Stimulated activated CD4-positive, alpha-beta T cell treated with anti-CD3 and anti-CD28 coated beads, Interleukin-2, amount 100 ng/mL, for 24 hours (primary cell): ENCODE data around the gene HPCAL1.
"Not testable (repeated sequence)": the region's sequence is repeated elsewhere in the genome, so short reads cannot be mapped to it uniquely, and the experiment has no call there.

Experiments
- DNase-seq, 2 donors: peaks; one replicate each; pipeline ENCODE4 v3.0.0-alpha.2; 2020

The HPCAL1 gene

GRCh38 chr2:10302479-10303180 is at the start of gene HPCAL1:
Gene HPCAL1, plus strand, starts transcription at chr2:10302904. Its CDS starts 116,854 bp downstream, at chr2:10419758.
- peak; percentile 81 to 87 for DNase-seq

- no peak for DNase-seq
These were observed 48.9 kb upstream of the HPCAL1 start for GRCh38 chr2:10253596-10254372.

GRCh38 chr2:10254373-10255188 is 48.1 kb upstream of the HPCAL1 start:
- DNase-seq, result no peak

- DNase-seq, result no peak
These were observed 47.3 kb upstream of the HPCAL1 start for GRCh38 chr2:10255189-10256030.

GRCh38 chr2:10256031-10256514 is 46.6 kb upstream of the HPCAL1 start:
- no peak for DNase-seq

GRCh38 chr2:10256515-10257031 is 46.1 kb upstream of the HPCAL1 start:
- DNase-seq, result no peak

GRCh38 chr2:10257036-10257435 is 45.7 kb upstream of the HPCAL1 start:
- DNase-seq, result no peak

- DNase-seq, result no peak
These were observed 45.1 kb upstream of the HPCAL1 start for GRCh38 chr2:10257500-10258147.

- DNase-seq, result no peak
These were observed 44.4 kb upstream of the HPCAL1 start for GRCh38 chr2:10258326-10258725.

GRCh38 chr2:10258726-10259125 is 44.0 kb upstream of the HPCAL1 start:
- DNase-seq, result no peak

- DNase-seq, result no peak
These were observed 42.6 kb upstream of the HPCAL1 start for GRCh38 chr2:10260130-10260529.

- not testable (repeated sequence) for DNase-seq
These were observed 39.2 kb upstream of the HPCAL1 start for GRCh38 chr2:10263526-10263925.

- DNase-seq, result no peak
These were observed 38.0 kb upstream of the HPCAL1 start for GRCh38 chr2:10264506-10265328.

GRCh38 chr2:10265329-10266132 is 37.2 kb upstream of the HPCAL1 start:
- no peak for DNase-seq

- DNase-seq, result no peak
These were observed 36.5 kb upstream of the HPCAL1 start for GRCh38 chr2:10266133-10266620.

GRCh38 chr2:10267036-10267435 is 35.7 kb upstream of the HPCAL1 start:
- DNase-seq, result no peak

- no peak for DNase-seq
These were observed 34.9 kb upstream of the HPCAL1 start for GRCh38 chr2:10267551-10268465.

- DNase-seq, result no peak
These were observed 33.4 kb upstream of the HPCAL1 start for GRCh38 chr2:10269291-10269690.
